ENCODE results near the gene ENKUR. TPM values are rescaled to one million over a fixed set of nuclear protein-coding genes. Genes with fewer than 3 reads are reported as not detected.
"Not testable (repeated sequence)": the region's sequence is repeated elsewhere in the genome, so short reads cannot be mapped to it uniquely, and the experiment has no call there.

Gene ENKUR
- total RNA-seq, 1 donor from 2014 or later, result 4.6 TPM

- Histone ChIP-seq H3K27me3 (ENCODE audit: control insufficient read depth, insufficient read depth, low read length) (no peaks in the 10 kb centered on the region), H3K4me3 (ENCODE audit: low read depth, low read length) (no peak overlapping the region), H3K36me3 (ENCODE audit: control insufficient read depth, insufficient read depth, low read length) (no peaks in the 10 kb centered on the region)
- TF ChIP-seq CTCF (IDR thresholded peaks at IDR 0.05; ENCODE audit: insufficient read depth, low read length, poor library complexity, severe bottlenecking), result no peak
- DNase-seq (ENCODE audit: low read depth), result no peak
These were observed 7.3 kb upstream of the ENKUR start for GRCh38 chr10:25023278-25023677.

- no peak overlapping the region for H3K4me3 ChIP-seq (ENCODE audit: low read depth, low read length)
- H3K27me3 ChIP-seq (ENCODE audit: control insufficient read depth, insufficient read depth, low read length), result no peaks in the 10 kb centered on the region
- H3K36me3 ChIP-seq (ENCODE audit: control insufficient read depth, insufficient read depth, low read length), result no peaks in the 10 kb centered on the region
- no peak for TF ChIP-seq CTCF (IDR thresholded peaks at IDR 0.05; ENCODE audit: insufficient read depth, low read length, poor library complexity, severe bottlenecking)
- no peak for DNase-seq (ENCODE audit: low read depth)
These were observed 2.7 kb upstream of the ENKUR start for GRCh38 chr10:25018703-25019102.

GRCh38 chr10:25017661-25018060 lies 1.7 kb upstream of the ENKUR start:
- Histone ChIP-seq H3K36me3 (ENCODE audit: control insufficient read depth, insufficient read depth, low read length) (no peaks in the 10 kb centered on the region), H3K27me3 (ENCODE audit: control insufficient read depth, insufficient read depth, low read length) (no peaks in the 10 kb centered on the region), H3K4me3 (ENCODE audit: low read depth, low read length) (no peak overlapping the region)
- TF ChIP-seq CTCF (IDR thresholded peaks at IDR 0.05; ENCODE audit: insufficient read depth, low read length, poor library complexity, severe bottlenecking), result no peak
- DNase-seq (ENCODE audit: low read depth), result no peak

- no peak for DNase-seq (ENCODE audit: low read depth)
- no peaks in the 10 kb centered on the region for H3K27me3 ChIP-seq (ENCODE audit: control insufficient read depth, insufficient read depth, low read length)
- H3K4me3 ChIP-seq (ENCODE audit: low read depth, low read length), result peak overlapping the region; percentile 64
- H3K36me3 ChIP-seq (ENCODE audit: control insufficient read depth, insufficient read depth, low read length), result no peaks in the 10 kb centered on the region
- no peak for TF ChIP-seq CTCF (IDR thresholded peaks at IDR 0.05; ENCODE audit: insufficient read depth, low read length, poor library complexity, severe bottlenecking)
These were observed 1.2 kb upstream of the ENKUR start for GRCh38 chr10:25017154-25017590.

GRCh38 chr10:25016376-25017153 lies 607 bp upstream of the ENKUR start, which contains the start of gene THNSL1:
Gene THNSL1 (plus strand): TSS chr10:25016612. CDS start chr10:25023224, 6,612 bp downstream.
- H3K27me3 ChIP-seq (ENCODE audit: control insufficient read depth, insufficient read depth, low read length), result no peaks in the 10 kb centered on the region
- DNase-seq (ENCODE audit: low read depth), result peak; percentile 96
- TF ChIP-seq CTCF (IDR thresholded peaks at IDR 0.05; ENCODE audit: insufficient read depth, low read length, poor library complexity, severe bottlenecking), result no peak
- H3K4me3 ChIP-seq (ENCODE audit: low read depth, low read length), result peak within 1 kb of the TSS; percentile 64
- no peaks in the 10 kb centered on the region for H3K36me3 ChIP-seq (ENCODE audit: control insufficient read depth, insufficient read depth, low read length)

GRCh38 chr10:25014579-25014978 lies 1.4 kb downstream of the ENKUR start:
- DNase-seq (ENCODE audit: low read depth), result no peak
- Histone ChIP-seq H3K36me3 (ENCODE audit: control insufficient read depth, insufficient read depth, low read length) (no peaks in the 10 kb centered on the region), H3K4me3 (ENCODE audit: low read depth, low read length) (no peak overlapping the region), H3K27me3 (ENCODE audit: control insufficient read depth, insufficient read depth, low read length) (no peaks in the 10 kb centered on the region)
- no peak for TF ChIP-seq CTCF (IDR thresholded peaks at IDR 0.05; ENCODE audit: insufficient read depth, low read length, poor library complexity, severe bottlenecking)

GRCh38 chr10:25011591-25011990 lies 4.4 kb downstream of the ENKUR start:
- H3K27me3 ChIP-seq (ENCODE audit: control insufficient read depth, insufficient read depth, low read length); H3K4me3 ChIP-seq (ENCODE audit: low read depth, low read length): not testable (repeated sequence)

More at GRCh38 chr10:25011591-25011990, 4.4 kb downstream of the ENKUR start:
- DNase-seq (ENCODE audit: low read depth); H3K36me3 ChIP-seq (ENCODE audit: control insufficient read depth, insufficient read depth, low read length): not testable (repeated sequence)

Data from kidney epithelial cell (primary cell).